Ishikawa (cell line): Measurements from ENCODE around the gene CACNA2D3.

Source experiments
- CEBPB ChIP-seq: IDR thresholded peaks from 2 replicates; pipeline ENCODE4 v1.6.1; 2012
- CREB1 ChIP-seq: IDR thresholded peaks from 2 replicates; pipeline ENCODE4 v1.6.1; 2012; ENCODE audit warnings: low read depth
- EGR1 ChIP-seq: IDR thresholded peaks from 2 replicates; pipeline ENCODE4 v1.6.1; 2012
- EP300 ChIP-seq: IDR thresholded peaks from 2 replicates; pipeline ENCODE4 v1.6.1; 2012; ENCODE audit warnings: borderline replicate concordance
- FOXM1 ChIP-seq: IDR thresholded peaks from 2 replicates; pipeline ENCODE4 v1.6.1; 2012; ENCODE audit warnings: low read depth, borderline replicate concordance
- NFIC ChIP-seq: IDR thresholded peaks from 2 replicates; pipeline ENCODE4 v1.6.1; 2012
- RAD21 ChIP-seq: IDR thresholded peaks from 2 replicates; pipeline ENCODE4 v1.6.1; 2012; ENCODE audit warnings: low read depth
- TAF1 ChIP-seq: IDR thresholded peaks from 2 replicates; pipeline ENCODE4 v1.6.1; 2012; ENCODE audit warnings: low read depth, mild to moderate bottlenecking
- TCF12 ChIP-seq: IDR thresholded peaks from 2 replicates; pipeline ENCODE4 v1.6.1; 2012; ENCODE audit warnings: low read depth
- TEAD4 ChIP-seq: IDR thresholded peaks from 2 replicates; pipeline ENCODE4 v1.6.1; 2012
- YY1 ChIP-seq: IDR thresholded peaks from 2 replicates; pipeline ENCODE4 v1.6.1; 2012; ENCODE audit warnings: low read depth
- TF ChIP-seq, protein P1 (sequence below): IDR thresholded peaks from 2 replicates; pipeline ENCODE4 v1.6.1; 2012; ENCODE audit warnings: low read depth, mild to moderate bottlenecking
- TF ChIP-seq, protein P2 (sequence below): IDR thresholded peaks from 2 replicates; pipeline ENCODE4 v1.6.1; 2012
- TF ChIP-seq, protein P3 (sequence below): IDR thresholded peaks from 2 replicates; pipeline ENCODE4 v1.6.1; 2012

DNA sequence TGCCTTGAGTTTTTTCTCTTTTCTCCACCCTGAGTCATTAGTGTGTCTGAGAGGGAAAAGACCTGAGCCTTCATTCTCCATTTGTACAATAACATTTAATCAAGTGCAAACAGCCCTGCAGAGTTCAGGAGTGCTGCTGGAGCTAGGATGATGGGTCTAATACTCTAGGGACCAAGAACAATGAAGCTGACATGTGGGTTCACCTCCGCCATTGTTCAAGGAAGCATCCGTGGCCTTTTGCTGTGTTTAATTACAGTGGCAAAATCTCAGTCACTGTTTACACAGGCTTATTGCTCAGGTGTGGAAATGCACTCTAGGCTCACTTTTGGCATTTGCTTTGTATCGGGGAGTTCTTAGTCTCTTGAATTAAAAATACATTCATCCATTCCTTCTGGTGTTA is 545.9 kb downstream of the CACNA2D3 start:
- no peak for TF ChIP-seq EP300
- TF ChIP-seq TAF1, result no peak
- no peak for TF ChIP-seq TCF12
- TF ChIP-seq CEBPB, result no peak
- TF ChIP-seq FOXM1, result no peak
- TF ChIP-seq, protein P1, sequence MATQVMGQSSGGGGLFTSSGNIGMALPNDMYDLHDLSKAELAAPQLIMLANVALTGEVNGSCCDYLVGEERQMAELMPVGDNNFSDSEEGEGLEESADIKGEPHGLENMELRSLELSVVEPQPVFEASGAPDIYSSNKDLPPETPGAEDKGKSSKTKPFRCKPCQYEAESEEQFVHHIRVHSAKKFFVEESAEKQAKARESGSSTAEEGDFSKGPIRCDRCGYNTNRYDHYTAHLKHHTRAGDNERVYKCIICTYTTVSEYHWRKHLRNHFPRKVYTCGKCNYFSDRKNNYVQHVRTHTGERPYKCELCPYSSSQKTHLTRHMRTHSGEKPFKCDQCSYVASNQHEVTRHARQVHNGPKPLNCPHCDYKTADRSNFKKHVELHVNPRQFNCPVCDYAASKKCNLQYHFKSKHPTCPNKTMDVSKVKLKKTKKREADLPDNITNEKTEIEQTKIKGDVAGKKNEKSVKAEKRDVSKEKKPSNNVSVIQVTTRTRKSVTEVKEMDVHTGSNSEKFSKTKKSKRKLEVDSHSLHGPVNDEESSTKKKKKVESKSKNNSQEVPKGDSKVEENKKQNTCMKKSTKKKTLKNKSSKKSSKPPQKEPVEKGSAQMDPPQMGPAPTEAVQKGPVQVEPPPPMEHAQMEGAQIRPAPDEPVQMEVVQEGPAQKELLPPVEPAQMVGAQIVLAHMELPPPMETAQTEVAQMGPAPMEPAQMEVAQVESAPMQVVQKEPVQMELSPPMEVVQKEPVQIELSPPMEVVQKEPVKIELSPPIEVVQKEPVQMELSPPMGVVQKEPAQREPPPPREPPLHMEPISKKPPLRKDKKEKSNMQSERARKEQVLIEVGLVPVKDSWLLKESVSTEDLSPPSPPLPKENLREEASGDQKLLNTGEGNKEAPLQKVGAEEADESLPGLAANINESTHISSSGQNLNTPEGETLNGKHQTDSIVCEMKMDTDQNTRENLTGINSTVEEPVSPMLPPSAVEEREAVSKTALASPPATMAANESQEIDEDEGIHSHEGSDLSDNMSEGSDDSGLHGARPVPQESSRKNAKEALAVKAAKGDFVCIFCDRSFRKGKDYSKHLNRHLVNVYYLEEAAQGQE, result no peak
- TF ChIP-seq, protein P2, sequence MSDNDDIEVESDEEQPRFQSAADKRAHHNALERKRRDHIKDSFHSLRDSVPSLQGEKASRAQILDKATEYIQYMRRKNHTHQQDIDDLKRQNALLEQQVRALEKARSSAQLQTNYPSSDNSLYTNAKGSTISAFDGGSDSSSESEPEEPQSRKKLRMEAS, result no peak
- TF ChIP-seq EGR1, result no peak
- TF ChIP-seq, protein P3, sequence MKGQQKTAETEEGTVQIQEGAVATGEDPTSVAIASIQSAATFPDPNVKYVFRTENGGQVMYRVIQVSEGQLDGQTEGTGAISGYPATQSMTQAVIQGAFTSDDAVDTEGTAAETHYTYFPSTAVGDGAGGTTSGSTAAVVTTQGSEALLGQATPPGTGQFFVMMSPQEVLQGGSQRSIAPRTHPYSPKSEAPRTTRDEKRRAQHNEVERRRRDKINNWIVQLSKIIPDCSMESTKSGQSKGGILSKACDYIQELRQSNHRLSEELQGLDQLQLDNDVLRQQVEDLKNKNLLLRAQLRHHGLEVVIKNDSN, result no peak
- TF ChIP-seq NFIC, result no peak
- TF ChIP-seq TEAD4, result no peak
- no peak for TF ChIP-seq YY1
- TF ChIP-seq CREB1, result no peak
- no peak for TF ChIP-seq RAD21
